ENCODE measurements around the gene AP2A2.
"Not testable (repeated sequence)": the region's sequence is repeated elsewhere in the genome, so short reads cannot be mapped to it uniquely, and the experiment has no call there.

The AP2A2 gene

GRCh38 chr11:1015826-1016545 is 90.3 kb downstream of the AP2A2 start:
- H3K4me3 ChIP-seq (ENCODE audit: low read depth, low read length) = no peak overlapping the region
- no peak for TF ChIP-seq CTCF (IDR thresholded peaks at IDR 0.05; ENCODE audit: low read depth, low read length)

GRCh38 chr11:1016610-1017126 is 91.0 kb downstream of the AP2A2 start:
- not testable (repeated sequence) for H3K4me3 ChIP-seq (ENCODE audit: low read depth, low read length)

DNA sequence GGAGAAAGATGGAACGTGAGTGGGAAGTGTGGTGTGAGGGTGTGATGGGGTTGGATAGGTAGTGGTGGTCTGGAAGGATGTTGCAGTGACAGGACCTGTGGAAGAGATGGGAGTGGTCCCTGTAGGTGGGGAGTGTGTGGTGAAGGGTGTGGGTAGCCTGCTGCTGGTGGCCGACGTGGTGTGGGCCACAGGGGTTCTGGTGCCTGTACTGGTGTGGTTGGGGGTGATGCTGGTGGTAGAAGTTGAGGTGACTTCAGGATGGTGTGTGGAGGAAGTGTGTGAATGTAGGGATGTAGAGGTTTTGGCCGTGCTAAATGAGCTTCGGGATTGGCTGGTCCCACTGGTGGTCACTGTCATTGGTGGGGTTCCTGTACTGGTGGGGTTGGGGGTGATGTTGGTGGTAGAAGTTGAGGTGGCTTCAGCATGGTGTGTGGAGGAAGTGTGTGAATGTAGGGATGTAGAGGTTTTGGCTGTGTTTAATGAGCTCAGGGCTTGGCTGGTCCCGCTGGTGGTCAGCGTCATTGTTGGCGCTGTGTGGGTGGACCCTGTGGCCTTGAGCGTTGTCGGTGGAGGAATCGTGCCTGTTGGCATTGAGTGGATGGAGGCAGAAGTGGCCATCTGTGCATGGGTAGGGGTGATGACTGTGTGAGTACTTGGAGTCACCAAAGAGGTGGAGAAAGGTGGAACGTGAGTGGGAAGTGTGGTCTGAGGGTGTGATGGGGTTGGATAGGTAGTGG is 91.8 kb downstream of the AP2A2 start:
- H3K4me3 ChIP-seq (ENCODE audit: low read depth, low read length) = no peak overlapping the region
- no peak for TF ChIP-seq CTCF (IDR thresholded peaks at IDR 0.05; ENCODE audit: low read depth, low read length)

GRCh38 chr11:1018091-1018490 is 92.4 kb downstream of the AP2A2 start:
- no peak for TF ChIP-seq CTCF (IDR thresholded peaks at IDR 0.05; ENCODE audit: low read depth, low read length)
- H3K4me3 ChIP-seq (ENCODE audit: low read depth, low read length) = no peak overlapping the region

GRCh38 chr11:1019321-1019910 is 93.7 kb downstream of the AP2A2 start:
- H3K4me3 ChIP-seq (ENCODE audit: low read depth, low read length) = no peak overlapping the region
- no peak for TF ChIP-seq CTCF (IDR thresholded peaks at IDR 0.05; ENCODE audit: low read depth, low read length)

GRCh38 chr11:1020211-1020905 is 94.7 kb downstream of the AP2A2 start:
- no peak for TF ChIP-seq CTCF (IDR thresholded peaks at IDR 0.05; ENCODE audit: low read depth, low read length)
- H3K4me3 ChIP-seq (ENCODE audit: low read depth, low read length) = no peak overlapping the region

- H3K4me3 ChIP-seq (ENCODE audit: low read depth, low read length) = no peak overlapping the region
- no peak for TF ChIP-seq CTCF (IDR thresholded peaks at IDR 0.05; ENCODE audit: low read depth, low read length)
Measured at GRCh38 chr11:1022411-1022810, 96.7 kb downstream of the AP2A2 start.
